Neural cell (in vitro differentiated cells): ENCODE results near the gene RYR3.

ENCODE experiments used
- MXI1 ChIP-seq: fragments of 450-650 bp; conservative IDR thresholded peaks from 2 replicates; pipeline ENCODE4 v1.6.1; 2014; ENCODE audit warnings: antibody characterized with exemption, mild to moderate bottlenecking; ENCODE audit not compliant: poor library complexity, severe bottlenecking
- RAD21 ChIP-seq: fragments of 450-650 bp; conservative IDR thresholded peaks from 2 replicates; pipeline ENCODE4 v1.6.1; 2014; ENCODE audit warnings: antibody characterized with exemption, mild to moderate bottlenecking, moderate library complexity
- TF ChIP-seq, protein P1 (sequence below): fragments of 450-650 bp; IDR thresholded peaks from 2 replicates; pipeline ENCODE4 v1.5.1; 2014; ENCODE audit warnings: antibody characterized with exemption, mild to moderate bottlenecking, moderate library complexity; ENCODE audit not compliant: poor library complexity, severe bottlenecking

DNA sequence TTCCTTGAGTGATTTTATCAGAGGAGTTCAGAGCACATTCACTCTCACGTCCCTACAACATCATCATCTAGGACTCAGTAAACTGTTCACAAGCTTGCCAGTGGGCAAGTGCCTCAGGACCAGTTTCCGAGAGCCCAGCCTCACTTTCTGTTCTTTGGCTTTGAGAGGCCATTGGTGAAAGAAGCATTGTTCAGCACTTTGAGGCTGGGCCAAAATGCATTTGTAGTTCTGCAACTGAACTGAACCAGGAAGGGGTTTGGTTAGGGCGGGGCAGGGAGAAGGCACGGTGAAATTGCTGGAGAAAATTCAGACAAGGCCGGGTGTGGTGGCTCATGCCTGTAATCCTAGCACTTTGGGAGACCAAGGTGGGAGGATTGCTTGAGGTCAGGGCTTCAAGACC, 435.4 kb downstream of the RYR3 start:
- TF ChIP-seq, protein P1, sequence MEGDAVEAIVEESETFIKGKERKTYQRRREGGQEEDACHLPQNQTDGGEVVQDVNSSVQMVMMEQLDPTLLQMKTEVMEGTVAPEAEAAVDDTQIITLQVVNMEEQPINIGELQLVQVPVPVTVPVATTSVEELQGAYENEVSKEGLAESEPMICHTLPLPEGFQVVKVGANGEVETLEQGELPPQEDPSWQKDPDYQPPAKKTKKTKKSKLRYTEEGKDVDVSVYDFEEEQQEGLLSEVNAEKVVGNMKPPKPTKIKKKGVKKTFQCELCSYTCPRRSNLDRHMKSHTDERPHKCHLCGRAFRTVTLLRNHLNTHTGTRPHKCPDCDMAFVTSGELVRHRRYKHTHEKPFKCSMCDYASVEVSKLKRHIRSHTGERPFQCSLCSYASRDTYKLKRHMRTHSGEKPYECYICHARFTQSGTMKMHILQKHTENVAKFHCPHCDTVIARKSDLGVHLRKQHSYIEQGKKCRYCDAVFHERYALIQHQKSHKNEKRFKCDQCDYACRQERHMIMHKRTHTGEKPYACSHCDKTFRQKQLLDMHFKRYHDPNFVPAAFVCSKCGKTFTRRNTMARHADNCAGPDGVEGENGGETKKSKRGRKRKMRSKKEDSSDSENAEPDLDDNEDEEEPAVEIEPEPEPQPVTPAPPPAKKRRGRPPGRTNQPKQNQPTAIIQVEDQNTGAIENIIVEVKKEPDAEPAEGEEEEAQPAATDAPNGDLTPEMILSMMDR, result no peak
- TF ChIP-seq RAD21, result no peak
- no peak for TF ChIP-seq MXI1
